Liver (tissue), 3 donors: Measurements from ENCODE around the gene EML6.

Experiments used
- CTCF ChIP-seq: fragments of 150-350 bp; IDR thresholded peaks from 2 replicates; pipeline ENCODE4 v1.5.1; 2017; ENCODE audit warnings: improper control_type of control experiment, low read depth, low read length; ENCODE audit not compliant: missing input control
- GABPA ChIP-seq, 2 donors: IDR thresholded peaks in 1 of 2; conservative IDR thresholded peaks in 1 of 2; 2 replicates each; pipeline ENCODE4 v1.6.1; 2016; ENCODE audit warnings: antibody characterized with exemption in 2 of 2, mild to moderate bottlenecking in 1 of 2, moderate library complexity in 1 of 2
- HNF4A ChIP-seq, 2 donors: conservative IDR thresholded peaks; 2 replicates each; pipeline ENCODE4 v1.6.1; 2016; ENCODE audit warnings: antibody characterized with exemption in 2 of 2, mild to moderate bottlenecking in 2 of 2
- MAX ChIP-seq: IDR thresholded peaks from 2 replicates; pipeline ENCODE4 v1.6.1; 2016; ENCODE audit warnings: antibody characterized with exemption
- NR2F2 ChIP-seq: IDR thresholded peaks from 2 replicates; pipeline ENCODE4 v1.6.1; 2016; ENCODE audit warnings: antibody characterized with exemption
- RAD21 ChIP-seq, 2 donors: IDR thresholded peaks; 2 replicates each; pipeline ENCODE4 v1.6.1; 2016; ENCODE audit warnings: antibody characterized with exemption in 2 of 2, mild to moderate bottlenecking in 2 of 2
- SP1 ChIP-seq: IDR thresholded peaks from 2 replicates; pipeline ENCODE4 v1.6.1; 2018; ENCODE audit warnings: antibody characterized with exemption, mild to moderate bottlenecking
- TAF1 ChIP-seq: conservative IDR thresholded peaks from 2 replicates; pipeline ENCODE4 v1.6.1; 2016; ENCODE audit warnings: antibody characterized with exemption, mild to moderate bottlenecking
- YY1 ChIP-seq: IDR thresholded peaks from 2 replicates; pipeline ENCODE4 v1.6.1; 2016; ENCODE audit warnings: antibody characterized with exemption, mild to moderate bottlenecking
- ZBTB33 ChIP-seq: IDR thresholded peaks from 2 replicates; pipeline ENCODE4 v1.6.1; 2016; ENCODE audit warnings: antibody characterized with exemption
- TF ChIP-seq, protein P1 (sequence below): IDR thresholded peaks from 2 replicates; pipeline ENCODE4 v1.6.1; 2016; ENCODE audit warnings: antibody characterized with exemption, mild to moderate bottlenecking
- donor health status: healthy.
- donor health status: healthy.

DNA sequence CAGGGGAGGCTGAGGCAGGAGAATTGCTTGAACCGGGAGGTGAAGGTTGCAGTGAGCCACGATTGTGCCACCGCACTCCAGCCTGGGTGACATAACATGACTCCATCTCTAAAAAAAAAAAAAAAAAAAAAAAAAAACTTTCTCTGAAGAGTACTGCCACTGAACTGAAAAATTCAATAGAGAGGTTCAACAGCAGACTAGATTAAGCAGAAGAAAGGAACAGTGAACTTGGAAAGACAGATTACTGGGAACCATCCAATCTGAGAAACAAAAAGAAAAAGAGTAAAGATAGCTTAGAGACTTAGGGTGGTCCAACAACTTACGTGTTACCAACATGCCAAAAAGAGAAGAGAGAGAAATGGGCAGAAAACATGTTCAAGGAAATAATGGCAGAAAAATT, 138.8 kb downstream of the EML6 start:
- TF ChIP-seq YY1 (no peak), CTCF (no peak), NR2F2 (no peak), MAX (no peak), TAF1 (no peak), GABPA (IDR thresholded peaks at IDR 0.05 in 1 of 2, conservative IDR thresholded peaks at IDR 0.05 in 1 of 2) (no peak), RAD21 (IDR thresholded peaks at IDR 0.05) (no peak), ZBTB33 (no peak), HNF4A (conservative IDR thresholded peaks at IDR 0.05) (no peak), SP1 (no peak)
- TF ChIP-seq, protein P1, sequence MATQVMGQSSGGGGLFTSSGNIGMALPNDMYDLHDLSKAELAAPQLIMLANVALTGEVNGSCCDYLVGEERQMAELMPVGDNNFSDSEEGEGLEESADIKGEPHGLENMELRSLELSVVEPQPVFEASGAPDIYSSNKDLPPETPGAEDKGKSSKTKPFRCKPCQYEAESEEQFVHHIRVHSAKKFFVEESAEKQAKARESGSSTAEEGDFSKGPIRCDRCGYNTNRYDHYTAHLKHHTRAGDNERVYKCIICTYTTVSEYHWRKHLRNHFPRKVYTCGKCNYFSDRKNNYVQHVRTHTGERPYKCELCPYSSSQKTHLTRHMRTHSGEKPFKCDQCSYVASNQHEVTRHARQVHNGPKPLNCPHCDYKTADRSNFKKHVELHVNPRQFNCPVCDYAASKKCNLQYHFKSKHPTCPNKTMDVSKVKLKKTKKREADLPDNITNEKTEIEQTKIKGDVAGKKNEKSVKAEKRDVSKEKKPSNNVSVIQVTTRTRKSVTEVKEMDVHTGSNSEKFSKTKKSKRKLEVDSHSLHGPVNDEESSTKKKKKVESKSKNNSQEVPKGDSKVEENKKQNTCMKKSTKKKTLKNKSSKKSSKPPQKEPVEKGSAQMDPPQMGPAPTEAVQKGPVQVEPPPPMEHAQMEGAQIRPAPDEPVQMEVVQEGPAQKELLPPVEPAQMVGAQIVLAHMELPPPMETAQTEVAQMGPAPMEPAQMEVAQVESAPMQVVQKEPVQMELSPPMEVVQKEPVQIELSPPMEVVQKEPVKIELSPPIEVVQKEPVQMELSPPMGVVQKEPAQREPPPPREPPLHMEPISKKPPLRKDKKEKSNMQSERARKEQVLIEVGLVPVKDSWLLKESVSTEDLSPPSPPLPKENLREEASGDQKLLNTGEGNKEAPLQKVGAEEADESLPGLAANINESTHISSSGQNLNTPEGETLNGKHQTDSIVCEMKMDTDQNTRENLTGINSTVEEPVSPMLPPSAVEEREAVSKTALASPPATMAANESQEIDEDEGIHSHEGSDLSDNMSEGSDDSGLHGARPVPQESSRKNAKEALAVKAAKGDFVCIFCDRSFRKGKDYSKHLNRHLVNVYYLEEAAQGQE, result no peak
